SK-N-SH treated with all-trans-retinoic acid at 6 μM for 48 hours (cell line): Measurements from ENCODE around the gene OVOL2.

Experiments used
- ATAC-seq: fragments of 200-7000 bp; cut with Tn5 transposase; 3 replicates; pipeline ENCODE4 v1.9.1; 2020; ENCODE audit warnings: mild to moderate bottlenecking, moderate library complexity
- ARNTL ChIP-seq: fragments of 450-650 bp; formaldehyde crosslinking; IDR thresholded peaks from 2 replicates; pipeline ENCODE4 v1.5.0; 2020; ENCODE audit warnings: low read depth, mild to moderate bottlenecking, moderate library complexity, borderline replicate concordance
- CSDC2 ChIP-seq: fragments of 250-450 bp; sonication (Bioruptor Pico); IDR thresholded peaks from 2 replicates; pipeline ENCODE4 v1.5.0; 2020; ENCODE audit warnings: mild to moderate bottlenecking, moderate library complexity
- ESRRG ChIP-seq: fragments of 250-450 bp; sonication (Bioruptor Pico); IDR thresholded peaks from 2 replicates; pipeline ENCODE4 v1.6.1; 2021; ENCODE audit warnings: mild to moderate bottlenecking
- GLIS3 ChIP-seq: fragments of 250-450 bp; sonication (Bioruptor Pico); IDR thresholded peaks from 2 replicates; pipeline ENCODE4 v1.5.0; 2020; ENCODE audit warnings: mild to moderate bottlenecking, moderate library complexity
- ISL1 ChIP-seq: fragments of 250-450 bp; sonication (Bioruptor Pico); IDR thresholded peaks from 2 replicates; pipeline ENCODE4 v2.1.2; 2022; ENCODE audit warnings: mild to moderate bottlenecking, moderate library complexity
- OSR1 ChIP-seq: fragments of 250-450 bp; sonication (Bioruptor Pico); IDR thresholded peaks from 2 replicates; pipeline ENCODE4 v1.8.0; 2022; ENCODE audit warnings: moderate library complexity, mild to moderate bottlenecking, inconsistent platforms
- PPARA ChIP-seq: fragments of 250-450 bp; sonication (Bioruptor Pico); IDR thresholded peaks from 2 replicates; pipeline ENCODE4 v1.5.0; 2020; ENCODE audit warnings: mild to moderate bottlenecking, borderline replicate concordance
- RARB ChIP-seq: fragments of 250-450 bp; sonication (Bioruptor Pico); IDR thresholded peaks from 2 replicates; pipeline ENCODE4 v1.8.0; 2021; ENCODE audit warnings: mild to moderate bottlenecking, moderate library complexity
- TOX ChIP-seq: fragments of 250-450 bp; sonication (Bioruptor Pico); IDR thresholded peaks from 2 replicates; pipeline ENCODE4 v1.8.0; 2021; ENCODE audit warnings: mild to moderate bottlenecking, moderate library complexity, borderline replicate concordance
- ZC3H10 ChIP-seq: fragments of 250-450 bp; sonication (Bioruptor Pico); IDR thresholded peaks from 2 replicates; pipeline ENCODE4 v1.5.1; 2021; ENCODE audit warnings: mild to moderate bottlenecking, moderate library complexity
- ZFP3 ChIP-seq: fragments of 250-450 bp; sonication (Bioruptor Pico); IDR thresholded peaks from 2 replicates; pipeline ENCODE4 v1.5.0; 2020; ENCODE audit warnings: mild to moderate bottlenecking, moderate library complexity
- ZNF565 ChIP-seq: fragments of 450-650 bp; formaldehyde crosslinking; conservative IDR thresholded peaks from 2 replicates; pipeline ENCODE4 v1.5.0; 2020; ENCODE audit warnings: low read depth, mild to moderate bottlenecking, moderate library complexity
- ZNF8 ChIP-seq: fragments of 450-650 bp; formaldehyde crosslinking; IDR thresholded peaks from 2 replicates; pipeline ENCODE4 v1.5.0; 2020; ENCODE audit warnings: mild to moderate bottlenecking, moderate library complexity
- TF ChIP-seq, protein P1 (sequence below): fragments of 250-450 bp; sonication (Bioruptor Pico); IDR thresholded peaks from 2 replicates; pipeline ENCODE4 v1.8.0; 2020; ENCODE audit warnings: mild to moderate bottlenecking, moderate library complexity, borderline replicate concordance
- TF ChIP-seq, protein P2 (sequence below): fragments of 250-450 bp; sonication (Bioruptor Pico); IDR thresholded peaks from 2 replicates; pipeline ENCODE4 v1.5.1; 2021; ENCODE audit warnings: mild to moderate bottlenecking, moderate library complexity
- TF ChIP-seq, protein P3 (sequence below): fragments of 250-450 bp; sonication (Bioruptor Pico); IDR thresholded peaks from 2 replicates; pipeline ENCODE4 v1.5.0; 2020; ENCODE audit warnings: mild to moderate bottlenecking, moderate library complexity
- TF ChIP-seq, protein P4 (sequence below): fragments of 250-450 bp; sonication (Bioruptor Pico); IDR thresholded peaks from 2 replicates; pipeline ENCODE4 v1.5.1; 2020; ENCODE audit warnings: low read depth, mild to moderate bottlenecking, moderate library complexity
- TF ChIP-seq, protein P5 (sequence below): fragments of 250-450 bp; sonication (Bioruptor Pico); IDR thresholded peaks from 2 replicates; pipeline ENCODE4 v1.8.0; 2021; ENCODE audit warnings: low read depth, mild to moderate bottlenecking, moderate library complexity, borderline replicate concordance

OVOL2 gene

DNA sequence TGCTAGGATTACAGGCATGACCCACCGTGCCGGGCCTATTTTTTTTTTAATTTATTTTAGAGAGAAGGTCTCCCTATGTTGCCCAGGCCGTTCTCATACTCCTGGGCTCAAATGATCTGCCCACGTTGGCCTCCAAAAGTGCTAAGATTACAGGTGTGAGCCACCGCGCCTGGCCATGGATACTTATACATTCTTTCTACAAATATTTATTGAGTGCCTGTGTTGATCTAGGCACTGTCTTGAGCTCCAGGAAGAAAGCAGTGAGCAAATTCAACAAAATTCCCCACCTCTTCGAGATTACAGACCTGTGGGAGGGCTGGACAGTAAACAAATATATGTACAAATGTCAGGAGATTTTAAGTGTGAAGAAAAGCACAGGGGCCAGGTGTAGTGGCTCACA is 51.0 kb downstream of the OVOL2 start:
- TF ChIP-seq OSR1 (CRISPR knock-in tag) (no peak), ARNTL (CRISPR knock-in tag) (no peak), TOX (CRISPR knock-in tag) (no peak), CSDC2 (CRISPR knock-in tag) (no peak), GLIS3 (CRISPR knock-in tag) (no peak), ISL1 (CRISPR knock-in tag) (no peak), ZC3H10 (no peak), ZFP3 (CRISPR knock-in tag) (no peak), ZNF8 (no peak)
- TF ChIP-seq, protein P1, sequence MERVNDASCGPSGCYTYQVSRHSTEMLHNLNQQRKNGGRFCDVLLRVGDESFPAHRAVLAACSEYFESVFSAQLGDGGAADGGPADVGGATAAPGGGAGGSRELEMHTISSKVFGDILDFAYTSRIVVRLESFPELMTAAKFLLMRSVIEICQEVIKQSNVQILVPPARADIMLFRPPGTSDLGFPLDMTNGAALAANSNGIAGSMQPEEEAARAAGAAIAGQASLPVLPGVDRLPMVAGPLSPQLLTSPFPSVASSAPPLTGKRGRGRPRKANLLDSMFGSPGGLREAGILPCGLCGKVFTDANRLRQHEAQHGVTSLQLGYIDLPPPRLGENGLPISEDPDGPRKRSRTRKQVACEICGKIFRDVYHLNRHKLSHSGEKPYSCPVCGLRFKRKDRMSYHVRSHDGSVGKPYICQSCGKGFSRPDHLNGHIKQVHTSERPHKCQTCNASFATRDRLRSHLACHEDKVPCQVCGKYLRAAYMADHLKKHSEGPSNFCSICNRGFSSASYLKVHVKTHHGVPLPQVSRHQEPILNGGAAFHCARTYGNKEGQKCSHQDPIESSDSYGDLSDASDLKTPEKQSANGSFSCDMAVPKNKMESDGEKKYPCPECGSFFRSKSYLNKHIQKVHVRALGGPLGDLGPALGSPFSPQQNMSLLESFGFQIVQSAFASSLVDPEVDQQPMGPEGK (CRISPR knock-in tag) = no peak
- TF ChIP-seq, protein P2, sequence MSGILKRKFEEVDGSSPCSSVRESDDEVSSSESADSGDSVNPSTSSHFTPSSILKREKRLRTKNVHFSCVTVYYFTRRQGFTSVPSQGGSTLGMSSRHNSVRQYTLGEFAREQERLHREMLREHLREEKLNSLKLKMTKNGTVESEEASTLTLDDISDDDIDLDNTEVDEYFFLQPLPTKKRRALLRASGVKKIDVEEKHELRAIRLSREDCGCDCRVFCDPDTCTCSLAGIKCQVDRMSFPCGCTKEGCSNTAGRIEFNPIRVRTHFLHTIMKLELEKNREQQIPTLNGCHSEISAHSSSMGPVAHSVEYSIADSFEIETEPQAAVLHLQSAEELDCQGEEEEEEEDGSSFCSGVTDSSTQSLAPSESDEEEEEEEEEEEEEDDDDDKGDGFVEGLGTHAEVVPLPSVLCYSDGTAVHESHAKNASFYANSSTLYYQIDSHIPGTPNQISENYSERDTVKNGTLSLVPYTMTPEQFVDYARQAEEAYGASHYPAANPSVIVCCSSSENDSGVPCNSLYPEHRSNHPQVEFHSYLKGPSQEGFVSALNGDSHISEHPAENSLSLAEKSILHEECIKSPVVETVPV (CRISPR knock-in tag) = no peak
- TF ChIP-seq, protein P3, sequence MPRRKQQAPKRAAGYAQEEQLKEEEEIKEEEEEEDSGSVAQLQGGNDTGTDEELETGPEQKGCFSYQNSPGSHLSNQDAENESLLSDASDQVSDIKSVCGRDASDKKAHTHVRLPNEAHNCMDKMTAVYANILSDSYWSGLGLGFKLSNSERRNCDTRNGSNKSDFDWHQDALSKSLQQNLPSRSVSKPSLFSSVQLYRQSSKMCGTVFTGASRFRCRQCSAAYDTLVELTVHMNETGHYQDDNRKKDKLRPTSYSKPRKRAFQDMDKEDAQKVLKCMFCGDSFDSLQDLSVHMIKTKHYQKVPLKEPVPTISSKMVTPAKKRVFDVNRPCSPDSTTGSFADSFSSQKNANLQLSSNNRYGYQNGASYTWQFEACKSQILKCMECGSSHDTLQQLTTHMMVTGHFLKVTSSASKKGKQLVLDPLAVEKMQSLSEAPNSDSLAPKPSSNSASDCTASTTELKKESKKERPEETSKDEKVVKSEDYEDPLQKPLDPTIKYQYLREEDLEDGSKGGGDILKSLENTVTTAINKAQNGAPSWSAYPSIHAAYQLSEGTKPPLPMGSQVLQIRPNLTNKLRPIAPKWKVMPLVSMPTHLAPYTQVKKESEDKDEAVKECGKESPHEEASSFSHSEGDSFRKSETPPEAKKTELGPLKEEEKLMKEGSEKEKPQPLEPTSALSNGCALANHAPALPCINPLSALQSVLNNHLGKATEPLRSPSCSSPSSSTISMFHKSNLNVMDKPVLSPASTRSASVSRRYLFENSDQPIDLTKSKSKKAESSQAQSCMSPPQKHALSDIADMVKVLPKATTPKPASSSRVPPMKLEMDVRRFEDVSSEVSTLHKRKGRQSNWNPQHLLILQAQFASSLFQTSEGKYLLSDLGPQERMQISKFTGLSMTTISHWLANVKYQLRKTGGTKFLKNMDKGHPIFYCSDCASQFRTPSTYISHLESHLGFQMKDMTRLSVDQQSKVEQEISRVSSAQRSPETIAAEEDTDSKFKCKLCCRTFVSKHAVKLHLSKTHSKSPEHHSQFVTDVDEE (CRISPR knock-in tag) = no peak
- TF ChIP-seq, protein P4, sequence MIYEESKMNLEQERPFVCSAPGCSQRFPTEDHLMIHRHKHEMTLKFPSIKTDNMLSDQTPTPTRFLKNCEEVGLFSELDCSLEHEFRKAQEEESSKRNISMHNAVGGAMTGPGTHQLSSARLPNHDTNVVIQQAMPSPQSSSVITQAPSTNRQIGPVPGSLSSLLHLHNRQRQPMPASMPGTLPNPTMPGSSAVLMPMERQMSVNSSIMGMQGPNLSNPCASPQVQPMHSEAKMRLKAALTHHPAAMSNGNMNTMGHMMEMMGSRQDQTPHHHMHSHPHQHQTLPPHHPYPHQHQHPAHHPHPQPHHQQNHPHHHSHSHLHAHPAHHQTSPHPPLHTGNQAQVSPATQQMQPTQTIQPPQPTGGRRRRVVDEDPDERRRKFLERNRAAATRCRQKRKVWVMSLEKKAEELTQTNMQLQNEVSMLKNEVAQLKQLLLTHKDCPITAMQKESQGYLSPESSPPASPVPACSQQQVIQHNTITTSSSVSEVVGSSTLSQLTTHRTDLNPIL = no peak
- TF ChIP-seq, protein P5, sequence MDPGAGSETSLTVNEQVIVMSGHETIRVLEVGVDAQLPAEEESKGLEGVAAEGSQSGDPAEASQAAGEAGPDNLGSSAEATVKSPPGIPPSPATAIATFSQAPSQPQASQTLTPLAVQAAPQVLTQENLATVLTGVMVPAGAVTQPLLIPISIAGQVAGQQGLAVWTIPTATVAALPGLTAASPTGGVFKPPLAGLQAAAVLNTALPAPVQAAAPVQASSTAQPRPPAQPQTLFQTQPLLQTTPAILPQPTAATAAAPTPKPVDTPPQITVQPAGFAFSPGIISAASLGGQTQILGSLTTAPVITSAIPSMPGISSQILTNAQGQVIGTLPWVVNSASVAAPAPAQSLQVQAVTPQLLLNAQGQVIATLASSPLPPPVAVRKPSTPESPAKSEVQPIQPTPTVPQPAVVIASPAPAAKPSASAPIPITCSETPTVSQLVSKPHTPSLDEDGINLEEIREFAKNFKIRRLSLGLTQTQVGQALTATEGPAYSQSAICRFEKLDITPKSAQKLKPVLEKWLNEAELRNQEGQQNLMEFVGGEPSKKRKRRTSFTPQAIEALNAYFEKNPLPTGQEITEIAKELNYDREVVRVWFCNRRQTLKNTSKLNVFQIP = no peak

DNA sequence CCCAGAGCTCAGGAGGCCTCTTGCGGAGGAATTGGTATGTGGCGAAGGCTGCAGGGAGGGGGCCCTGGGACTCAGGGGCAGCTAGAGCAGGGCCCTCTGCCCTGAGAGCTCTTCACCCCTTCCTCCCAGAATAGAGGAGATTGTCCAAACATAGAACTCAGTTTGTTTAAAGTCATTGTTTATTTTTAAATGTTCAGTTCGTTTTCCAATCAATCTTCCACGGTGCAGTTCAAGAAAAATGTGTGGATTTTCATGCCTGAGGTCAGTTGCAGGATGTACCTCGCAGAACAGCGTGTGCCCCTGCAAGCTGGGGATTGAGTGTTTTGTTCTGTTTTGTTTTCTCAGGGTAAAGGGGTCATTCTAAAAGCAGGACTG is 51.7 kb downstream of the OVOL2 start:
- ATAC-seq = no peak
- TF ChIP-seq, protein P2 (CRISPR knock-in tag) = no peak
- TF ChIP-seq PPARA (CRISPR knock-in tag) (no peak), ESRRG (CRISPR knock-in tag) (no peak), CSDC2 (CRISPR knock-in tag) (no peak), ZFP3 (CRISPR knock-in tag) (no peak), RARB (CRISPR knock-in tag) (no peak), ZNF565 (CRISPR knock-in tag) (no peak), TOX (CRISPR knock-in tag) (no peak), OSR1 (CRISPR knock-in tag) (no peak), ISL1 (CRISPR knock-in tag) (no peak), GLIS3 (CRISPR knock-in tag) (no peak)
- TF ChIP-seq, protein P4 = no peak

More for the DNA sequence above, 51.0 kb downstream of the OVOL2 start:
- no peak for ATAC-seq
